GM04504 (cell line): ENCODE results near the gene EPSTI1.

ENCODE experiments used
- DNase-seq: peaks from one replicate; pipeline ENCODE4 v3.0.0-alpha.2; 2012; ENCODE audit warnings: low read depth

The EPSTI1 gene

DNA sequence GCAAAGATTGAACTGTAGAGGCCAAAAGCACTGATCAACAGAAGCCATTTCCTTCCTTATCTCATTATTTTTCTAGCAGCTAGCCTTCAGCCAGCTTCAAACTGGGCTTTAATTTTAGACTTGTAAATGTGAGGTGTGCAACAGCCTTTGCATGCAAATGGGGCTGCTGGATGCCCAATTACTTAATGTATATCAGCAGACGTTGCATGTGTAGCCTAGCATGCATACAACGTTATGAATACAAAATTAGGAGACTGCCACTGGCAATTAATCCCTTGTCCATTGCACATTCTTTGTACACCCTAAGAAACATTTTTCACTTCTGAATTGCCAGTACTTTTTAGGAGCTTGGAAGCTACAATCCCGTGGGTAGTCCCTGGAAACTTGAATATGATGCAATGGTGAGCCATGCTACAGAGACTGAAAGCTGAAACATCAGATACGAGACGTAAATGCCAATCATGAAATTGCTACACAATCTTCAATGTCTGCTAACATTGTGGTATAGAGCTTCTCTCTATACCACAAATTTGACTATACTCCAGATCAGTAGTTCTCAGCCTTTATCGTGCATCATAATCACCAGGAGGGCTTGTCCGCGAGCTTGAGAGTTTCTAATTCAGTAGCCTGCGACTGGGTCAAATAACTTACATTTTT is 20.2 kb downstream of the EPSTI1 start:
- no peak for DNase-seq

DNA sequence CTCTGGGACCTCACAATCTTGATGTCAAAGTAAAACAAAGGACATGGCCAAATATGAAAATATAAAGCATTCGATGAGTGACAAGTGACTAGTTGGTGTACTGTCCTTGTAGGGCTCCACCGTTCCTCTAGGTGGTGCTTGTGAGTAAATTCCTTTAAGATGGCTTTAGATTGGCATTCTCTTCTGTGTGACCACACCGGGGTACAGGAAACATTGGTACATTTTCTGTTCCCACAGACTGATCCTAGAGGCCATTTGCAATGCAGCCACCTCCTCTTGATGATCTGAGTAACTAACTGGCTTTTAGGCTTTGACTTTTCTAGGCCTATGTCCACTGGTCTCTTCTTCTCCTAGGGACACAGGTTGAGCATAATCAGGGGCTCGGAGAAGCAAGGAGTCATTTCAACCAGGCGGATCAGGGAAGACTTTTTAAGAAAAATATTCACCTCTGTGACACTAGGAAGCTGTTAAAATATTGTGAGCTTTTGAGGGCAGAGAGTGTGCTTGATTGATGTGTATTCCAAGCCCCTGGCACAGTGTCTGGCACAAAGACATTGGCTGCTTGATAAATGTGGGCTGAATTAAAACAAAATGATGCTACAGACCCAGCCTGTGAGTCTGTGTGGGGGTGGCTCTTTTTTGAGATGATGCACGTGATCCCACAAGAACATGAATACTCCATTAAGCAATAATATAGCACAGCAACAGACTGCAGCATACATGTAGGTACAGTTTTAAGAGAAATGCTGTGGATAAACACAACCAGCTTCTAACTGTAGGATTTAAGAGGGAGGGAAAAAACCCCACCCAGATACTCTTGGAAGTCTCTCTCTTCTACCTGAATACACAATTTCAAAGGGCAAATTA is 21.0 kb downstream of the EPSTI1 start:
- DNase-seq, result no peak

DNA sequence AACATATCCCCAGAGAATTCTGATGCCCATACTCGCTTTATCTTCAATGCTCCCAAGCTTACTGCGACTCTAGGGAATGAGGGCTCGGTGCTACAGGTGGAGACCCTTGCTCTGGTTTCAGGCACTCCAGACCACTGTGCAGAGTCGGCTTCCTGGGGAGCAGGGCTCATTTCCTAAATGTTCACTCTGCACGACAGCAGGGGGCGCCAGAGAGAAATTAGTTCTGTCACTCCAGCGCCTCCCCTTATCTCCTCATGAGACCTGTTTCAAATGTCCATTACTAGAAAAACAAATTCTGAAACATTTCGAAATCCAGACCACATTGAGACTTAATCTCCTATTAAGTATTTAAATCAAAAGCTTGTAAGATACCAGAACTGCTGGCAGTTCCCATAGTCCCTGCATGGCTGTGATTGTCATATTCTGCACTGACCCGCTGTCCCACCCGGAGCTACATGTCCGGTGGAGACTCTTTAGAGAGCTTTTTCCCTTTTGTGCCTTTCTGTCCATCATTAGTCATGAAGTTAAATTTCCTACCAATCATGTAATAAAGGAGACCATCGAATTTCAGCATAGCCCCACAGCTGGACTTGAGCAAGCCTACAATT is 22.4 kb downstream of the EPSTI1 start:
- no peak for DNase-seq

DNA sequence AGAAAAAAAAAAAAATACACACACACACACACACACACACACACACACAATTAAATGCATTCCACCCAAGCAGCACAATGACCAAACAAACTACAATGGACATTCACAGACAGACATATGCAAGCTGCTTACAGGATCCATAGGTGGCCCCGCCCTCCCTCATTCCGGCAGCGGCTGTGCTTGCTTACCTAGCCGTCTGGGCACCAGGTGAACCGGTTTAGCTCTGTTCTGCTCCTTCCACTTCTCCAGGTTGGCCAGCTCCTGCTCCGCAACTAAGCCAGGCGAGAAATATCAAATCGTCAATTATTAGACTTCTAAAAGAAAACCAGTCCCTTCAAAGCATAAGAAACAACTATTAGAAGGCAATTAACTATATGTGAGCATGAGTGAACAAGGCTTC is 23.1 kb downstream of the EPSTI1 start:
- DNase-seq, result no peak

DNA sequence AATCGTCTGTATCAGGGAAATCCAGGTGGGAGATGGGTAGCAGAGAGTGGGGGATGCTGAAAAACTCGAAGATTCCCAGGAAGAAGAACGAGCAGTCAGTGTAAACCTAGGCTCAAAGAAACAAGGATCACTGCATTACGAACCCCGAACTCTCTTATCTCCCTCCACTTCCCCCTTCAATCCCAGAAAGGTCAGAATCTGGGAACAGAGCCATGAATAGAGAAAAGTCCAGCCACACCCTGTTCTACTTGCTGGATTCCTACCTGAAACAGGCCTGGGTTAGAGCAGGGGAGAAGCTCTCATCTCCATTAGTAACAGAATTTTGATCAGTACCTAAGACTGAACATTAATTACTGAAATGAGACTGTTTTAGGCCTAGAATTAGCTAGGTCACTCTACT is 24.4 kb downstream of the EPSTI1 start:
- no peak for DNase-seq

DNA sequence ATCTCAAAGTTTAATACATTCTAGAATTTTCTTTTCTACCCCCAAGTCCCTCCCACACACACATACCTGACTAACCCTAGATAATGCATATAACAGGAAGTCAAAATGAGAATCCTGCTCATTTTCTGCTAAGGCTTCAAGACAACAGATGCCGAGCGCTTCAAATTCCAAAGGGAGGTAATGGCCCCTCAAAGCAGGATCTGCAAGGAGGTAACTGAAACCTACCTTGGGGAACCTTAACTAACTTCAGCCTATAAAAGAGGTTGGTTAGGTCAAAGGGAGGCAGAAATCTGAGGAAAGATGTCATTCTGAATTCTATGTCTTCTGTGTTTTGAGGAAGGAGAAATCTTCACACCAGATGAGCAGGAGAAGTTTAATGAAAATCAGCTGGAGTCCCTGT is 26.8 kb downstream of the EPSTI1 start:
- DNase-seq, result no peak

DNA sequence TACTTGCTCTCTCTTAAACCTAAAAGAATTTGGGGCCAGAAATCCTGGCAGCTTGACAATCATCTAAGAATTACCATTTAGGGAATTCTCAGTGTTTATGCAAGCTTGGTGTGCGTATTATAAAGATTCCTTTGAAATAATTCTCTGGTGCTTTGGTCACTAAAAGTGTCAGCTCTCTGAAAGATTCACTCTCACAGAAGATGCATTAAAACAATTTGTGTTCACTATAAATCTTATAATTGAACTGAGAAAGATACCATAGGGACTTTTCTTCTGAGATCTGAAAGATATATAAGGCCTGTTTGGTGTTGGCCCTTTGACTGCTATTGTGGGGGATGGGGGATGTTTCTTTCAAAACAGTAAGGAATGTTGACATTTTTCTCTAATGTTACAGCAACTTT is 27.3 kb downstream of the EPSTI1 start:
- no peak for DNase-seq

DNA sequence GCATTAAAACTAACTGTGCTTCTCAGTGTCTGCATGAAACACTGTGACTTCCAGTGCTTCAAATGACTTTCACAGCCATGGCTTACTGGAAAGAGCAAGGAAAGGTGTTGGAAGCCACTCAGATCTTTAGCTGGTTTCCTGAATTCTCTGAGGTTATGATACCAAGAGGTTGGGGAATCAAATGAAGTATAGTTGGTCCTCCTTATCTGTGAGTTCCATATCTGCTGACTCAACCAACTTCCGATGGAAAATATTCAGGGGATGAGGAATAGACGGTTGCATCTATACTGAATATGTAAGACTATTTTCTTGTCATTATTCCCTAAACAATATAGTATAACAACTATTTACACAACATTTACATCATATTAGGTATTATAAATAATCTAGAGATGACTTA is 32.4 kb downstream of the EPSTI1 start:
- no peak for DNase-seq

DNA sequence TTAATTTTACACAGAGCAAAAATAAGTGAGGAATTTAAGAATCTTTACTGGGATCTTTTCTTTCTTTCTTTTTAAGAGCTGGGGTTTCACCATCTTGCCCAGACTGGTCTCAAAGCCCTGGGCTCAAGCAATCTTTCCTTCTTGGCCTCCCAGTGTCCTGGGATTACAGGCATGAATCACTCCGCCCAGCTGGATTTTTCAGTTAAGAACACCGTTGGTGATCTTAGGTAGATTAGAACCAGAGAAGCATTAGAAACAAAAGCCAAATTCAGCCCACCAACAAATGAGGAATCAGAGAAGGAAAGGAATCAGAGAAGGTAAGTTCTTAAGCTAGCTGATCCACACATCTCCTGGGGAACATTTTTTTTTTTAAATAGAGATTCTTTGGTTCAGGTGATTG is 34.2 kb downstream of the EPSTI1 start:
- no peak for DNase-seq

DNA sequence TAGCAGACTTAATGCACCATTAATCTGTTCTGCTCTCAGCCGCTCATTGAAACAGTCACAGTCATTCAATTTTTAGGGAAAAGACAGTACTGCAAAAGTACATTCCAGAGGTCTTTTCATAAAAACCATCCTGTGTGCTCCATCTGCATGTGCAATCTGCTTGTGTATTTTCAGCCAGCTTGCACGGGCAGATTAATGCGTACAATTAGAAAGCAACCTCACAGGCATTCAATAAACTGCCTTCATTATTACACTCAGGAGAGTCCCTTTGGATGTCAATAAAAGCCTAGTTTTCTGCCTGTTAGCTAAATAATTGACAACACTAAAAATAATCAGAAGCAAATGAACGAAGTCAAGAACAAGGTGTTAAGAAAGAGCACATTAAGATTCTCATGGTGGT is 41.9 kb downstream of the EPSTI1 start:
- DNase-seq, result no peak

DNA sequence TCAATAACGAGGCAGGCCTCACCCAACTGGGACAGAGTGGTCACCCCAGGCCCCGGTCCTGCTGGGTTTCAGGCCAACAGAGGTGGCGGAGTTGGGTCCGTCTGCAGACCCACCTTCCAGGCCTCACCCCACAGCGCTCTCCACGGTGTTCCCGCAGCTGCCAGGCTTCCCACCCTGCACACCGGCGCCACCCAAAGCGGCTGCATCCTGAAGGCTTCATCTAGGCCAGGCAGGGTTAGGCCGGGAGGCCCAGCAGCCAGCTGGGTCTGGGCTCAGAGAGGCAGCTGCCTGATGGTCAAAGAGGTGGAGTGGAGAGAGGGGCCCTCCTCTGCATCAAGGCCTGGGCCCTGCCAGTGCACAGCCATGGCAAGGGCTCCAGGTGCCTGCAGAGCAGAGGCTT is 44.1 kb downstream of the EPSTI1 start:
- no peak for DNase-seq

DNA sequence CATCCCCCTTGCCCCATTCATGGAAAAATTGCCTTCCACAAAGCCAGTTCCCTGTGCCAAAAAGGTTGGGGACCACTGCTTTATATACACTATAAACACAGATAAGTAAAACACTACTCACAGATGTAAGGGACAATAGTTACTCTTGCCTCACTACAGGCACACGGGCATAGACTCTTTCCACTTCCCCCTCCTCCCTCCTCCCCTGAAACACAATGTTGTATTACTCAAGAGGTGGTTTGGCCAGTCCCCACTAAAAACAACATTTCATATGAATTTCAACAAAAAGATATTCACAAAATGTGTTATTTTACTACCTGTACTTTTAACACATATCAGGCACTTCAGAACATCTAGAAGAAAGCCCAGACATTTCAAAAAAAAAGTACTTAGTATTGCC is 45.1 kb downstream of the EPSTI1 start:
- DNase-seq, result no peak

DNA sequence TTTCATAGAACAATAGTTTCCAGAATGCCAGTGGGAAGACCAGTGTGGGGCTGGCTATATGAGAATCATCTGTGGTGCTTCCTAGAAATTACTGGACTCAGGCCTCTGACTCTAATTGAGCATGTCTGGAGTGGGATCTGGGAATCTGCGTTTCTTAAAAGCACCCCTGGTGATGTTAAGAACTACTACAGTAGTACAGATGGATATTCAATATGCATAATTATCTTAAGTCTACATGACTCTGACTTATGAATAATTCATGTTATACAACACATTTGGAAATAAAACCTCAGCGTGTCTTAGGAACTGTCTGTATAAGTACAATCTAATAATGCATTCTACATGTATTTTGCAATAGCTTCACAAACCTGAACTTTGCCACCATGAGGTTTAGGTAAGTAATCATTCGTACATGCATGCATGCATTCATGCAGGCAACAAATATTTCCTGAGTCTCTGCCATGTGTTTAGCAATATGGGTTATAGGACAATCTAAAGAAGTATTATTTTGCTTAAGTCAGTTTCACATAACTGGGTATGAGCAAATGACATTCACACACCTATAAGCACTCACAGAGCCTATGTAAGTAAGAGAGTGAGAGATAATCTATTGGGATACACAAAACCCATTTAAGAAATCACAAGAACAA is 62.0 kb downstream of the EPSTI1 start:
- DNase-seq, result no peak

DNA sequence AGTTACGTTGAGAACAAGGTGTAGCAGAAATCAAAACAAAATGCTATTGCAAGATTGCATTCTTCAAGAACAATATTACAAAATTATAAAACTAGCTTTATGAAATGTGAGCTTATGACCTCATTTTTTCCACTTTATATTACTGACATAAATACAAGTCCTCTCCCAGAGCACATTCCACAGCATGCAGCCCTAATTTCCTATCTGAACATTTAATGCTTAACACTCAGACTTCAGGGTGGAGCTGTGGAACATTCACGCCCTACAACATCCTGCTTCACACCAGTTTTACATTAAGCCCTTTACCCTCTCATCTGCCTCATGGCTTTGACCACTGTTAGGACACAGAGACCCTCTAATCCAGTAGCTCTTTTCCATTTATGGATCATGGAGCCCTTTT is 65.5 kb downstream of the EPSTI1 start:
- no peak for DNase-seq

DNA sequence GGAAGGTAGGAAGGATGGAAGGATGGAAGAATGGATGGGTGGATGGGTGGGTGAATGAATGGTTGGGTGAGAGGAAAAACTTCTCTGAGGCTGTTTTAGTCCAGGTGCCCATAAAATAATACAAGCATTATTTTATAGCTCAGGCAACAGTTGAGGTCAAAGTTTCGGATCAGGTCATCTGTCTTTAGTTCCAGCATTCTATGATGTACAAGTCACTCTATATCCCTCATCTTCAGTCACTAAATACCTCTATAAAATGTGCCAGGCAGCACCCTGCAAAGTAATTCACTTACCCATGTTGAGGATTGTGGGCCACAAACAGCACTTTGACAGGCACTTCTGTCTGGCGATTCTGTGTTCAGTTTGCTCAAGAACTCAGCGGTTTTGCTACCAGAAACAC is 66.0 kb downstream of the EPSTI1 start:
- no peak for DNase-seq

DNA sequence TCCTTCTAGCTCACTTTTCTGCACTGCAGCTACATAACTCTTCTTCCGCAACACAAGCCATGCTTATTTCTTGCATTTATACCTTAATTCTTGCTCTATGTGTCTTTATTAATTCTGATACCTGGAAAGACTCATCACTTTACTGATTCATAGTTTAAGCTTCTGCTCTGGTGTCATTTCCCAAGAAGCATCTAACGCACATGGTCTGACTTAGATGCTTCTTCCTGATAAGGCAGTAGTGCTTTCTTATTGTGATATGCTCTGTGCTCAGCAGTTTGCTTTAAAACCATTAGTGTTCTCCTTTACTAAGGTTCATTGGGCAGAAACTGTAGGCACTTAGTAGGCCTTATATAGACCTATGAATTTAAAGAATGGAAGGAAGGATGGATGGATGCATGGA is 66.4 kb downstream of the EPSTI1 start:
- DNase-seq, result no peak

DNA sequence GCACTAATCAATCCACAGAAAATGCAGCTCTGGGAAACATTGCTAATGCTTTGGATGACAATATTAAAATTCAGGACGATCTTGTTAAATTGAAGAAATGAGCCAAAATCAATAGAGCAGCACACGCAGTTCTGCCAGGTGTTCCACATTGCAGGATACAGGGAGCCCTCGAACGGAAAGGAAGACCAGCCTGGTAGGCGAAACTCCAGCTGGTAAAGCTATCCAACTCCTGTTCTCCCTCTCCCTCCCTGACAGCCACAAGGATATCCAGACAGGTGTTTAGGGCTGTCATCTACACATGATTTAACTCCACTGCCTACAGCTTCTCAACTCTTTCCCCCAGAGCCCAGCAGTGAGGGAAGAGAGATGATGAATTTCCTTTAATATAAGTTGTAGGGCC is 67.7 kb downstream of the EPSTI1 start:
- no peak for DNase-seq

DNA sequence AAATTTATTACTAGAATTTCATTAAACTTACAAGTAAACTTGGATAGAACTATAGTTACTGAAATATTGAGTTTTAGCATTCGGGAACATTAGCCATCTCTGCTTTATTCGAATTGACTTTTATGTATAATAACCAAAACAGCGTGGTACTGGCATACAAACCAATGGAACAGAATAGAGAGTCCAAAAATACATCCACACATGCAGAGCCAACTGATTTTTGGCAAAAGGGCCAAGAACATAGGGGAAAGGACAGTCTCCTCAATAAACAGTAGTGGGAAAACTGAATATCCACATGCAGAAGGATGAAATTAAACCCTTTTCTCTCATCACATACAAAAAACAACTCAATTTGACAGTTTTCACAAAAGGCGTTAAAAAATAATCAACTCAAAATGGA is 84.3 kb downstream of the EPSTI1 start:
- no peak for DNase-seq

DNA sequence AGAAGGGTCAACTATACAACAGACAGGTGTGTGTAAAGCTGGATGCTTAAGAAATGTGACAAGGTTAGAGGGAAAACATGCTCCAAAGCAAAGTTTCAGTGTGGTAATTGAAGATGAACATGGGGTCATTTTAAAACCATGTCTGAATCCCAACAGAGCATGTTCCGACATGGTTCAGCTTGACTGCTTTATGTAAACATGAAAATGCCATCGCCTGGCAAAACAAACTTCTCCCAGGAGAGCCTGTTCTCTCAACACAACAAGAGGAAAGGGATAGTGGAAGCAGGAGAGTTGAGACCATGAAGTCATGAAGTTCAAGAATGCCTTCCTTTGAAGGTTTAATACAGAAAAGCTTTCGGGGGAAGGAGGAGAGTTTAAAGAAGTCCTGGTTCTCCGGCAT is 85.8 kb downstream of the EPSTI1 start:
- DNase-seq, result no peak

DNA sequence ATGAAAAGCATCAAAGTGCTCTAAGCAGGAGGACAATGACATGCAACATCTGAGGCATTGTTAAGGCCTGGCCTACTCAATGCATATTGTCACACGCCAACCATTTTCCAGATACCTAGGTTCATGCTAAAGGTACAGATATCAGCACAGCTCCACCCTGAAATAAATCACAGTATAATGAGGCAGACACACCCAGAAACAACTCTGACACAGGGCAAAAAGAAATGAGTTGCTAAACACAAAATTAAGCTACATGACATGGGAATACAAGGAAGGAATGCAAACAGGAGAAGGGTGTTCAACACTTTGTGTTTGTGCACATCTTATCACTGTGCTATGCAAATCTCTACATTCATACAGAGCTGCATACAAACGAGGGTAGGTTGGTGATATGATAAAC is 86.5 kb downstream of the EPSTI1 start:
- no peak for DNase-seq

DNA sequence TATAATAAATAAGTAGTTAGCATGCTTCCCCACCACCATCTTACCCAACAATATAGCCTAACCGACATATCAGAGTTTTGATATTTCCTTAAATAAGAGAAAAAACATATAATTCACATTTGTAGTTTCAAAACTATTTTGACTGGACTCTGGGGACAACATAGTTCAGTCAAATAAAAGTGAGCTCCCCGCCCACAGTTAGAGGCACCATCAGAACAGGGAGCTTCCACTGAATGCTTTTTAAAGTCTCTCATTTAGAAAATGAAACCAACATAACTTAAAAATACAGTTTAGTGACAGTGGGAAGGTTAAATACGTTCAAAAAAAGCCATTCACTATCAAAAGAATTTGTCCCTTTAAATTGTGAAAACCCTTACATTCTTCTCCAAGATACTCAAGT is 92.8 kb downstream of the EPSTI1 start:
- no peak for DNase-seq

DNA sequence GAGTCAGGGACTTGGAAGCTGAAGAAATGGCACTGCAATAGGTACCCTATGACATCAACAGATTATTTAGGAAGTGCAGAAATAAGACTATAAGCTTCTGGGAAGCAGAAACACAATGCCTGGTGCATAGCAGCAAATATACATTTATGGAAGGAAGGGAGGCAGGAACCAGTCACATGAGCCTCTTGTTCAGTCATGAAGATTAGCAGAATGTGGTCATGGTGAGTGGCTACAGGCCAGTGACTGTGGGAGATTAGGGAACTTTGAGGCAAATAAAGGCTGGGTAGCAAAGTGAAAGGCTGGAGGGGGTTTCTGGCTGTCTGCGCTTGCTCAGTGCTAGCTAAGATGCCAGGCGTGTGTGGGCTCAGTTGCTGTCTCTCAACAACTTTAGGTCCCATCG is 96.3 kb downstream of the EPSTI1 start:
- DNase-seq, result no peak

DNA sequence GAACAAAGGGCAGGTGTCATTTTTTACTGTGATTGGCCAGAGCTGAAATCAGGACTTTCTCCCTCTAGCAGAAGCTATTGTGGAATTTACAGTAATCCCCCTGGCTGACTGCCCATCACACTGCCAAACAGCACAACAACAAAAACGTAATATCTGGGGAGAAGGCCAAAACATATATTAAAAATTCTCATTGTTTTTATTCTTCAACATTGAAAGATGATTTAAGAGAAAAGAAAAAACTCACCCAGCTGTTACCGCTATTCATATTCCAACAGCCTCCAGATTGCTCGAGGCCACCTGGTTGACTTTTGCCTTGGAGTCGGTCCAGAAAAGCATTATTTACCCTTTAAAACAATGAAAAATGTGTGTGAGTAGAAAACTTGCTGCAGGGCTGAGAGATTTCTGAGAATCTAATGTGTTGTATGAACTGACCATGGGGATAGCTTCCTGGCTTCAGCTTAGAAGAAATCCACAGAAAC is 97.2 kb downstream of the EPSTI1 start:
- no peak for DNase-seq
